Right lobe of liver (tissue), 4 donors: ENCODE measurements around the gene MAML2.

Experiments
- CTCF ChIP-seq, 4 donors: fragments of 200-600 bp in 3 of 4; fragments of 450-650 bp in 1 of 4; IDR thresholded peaks; one replicate each; pipeline versions ENCODE4 v1.5.1 to v1.8.0; 2016 to 2022; ENCODE audit warnings: antibody characterized with exemption in 4 of 4, mild to moderate bottlenecking in 2 of 4
- POLR2A ChIP-seq: fragments of 450-650 bp; IDR thresholded peaks from one replicate; pipeline ENCODE4 v1.6.1; 2017; ENCODE audit warnings: antibody characterized with exemption, mild to moderate bottlenecking
- donor health status: DM: no; HTN: no; CAD: no.
- donor health status: DM: no; HTN: no; CAD: no.
- donor health status: DM: no; HTN: yes; CAD: no.

GRCh38 chr11:96219981-96220623 lies 122.9 kb downstream of the MAML2 start:
- TF ChIP-seq POLR2A (no peak), CTCF (IDR thresholded peaks at IDR 0.05) (no peak)
